Measurements from ENCODE around the gene BFSP1. TPM values are rescaled to one million over a fixed set of nuclear protein-coding genes. Genes with fewer than 3 reads are reported as not detected.

Gene BFSP1
- total RNA-seq, 6 donors from 2014 or later, result 0.97 to 5.2 (median 2.9) TPM; not detected in 1

- no peaks in the 10 kb centered on the region for H3K9me3 ChIP-seq
- TF ChIP-seq POLR2A (IDR thresholded peaks at IDR 0.05) (no peak), EP300 (IDR thresholded peaks at IDR 0.05) (no peak), CTCF (IDR thresholded peaks at IDR 0.05) (no peak), POLR2AphosphoS5 (IDR thresholded peaks at IDR 0.05) (no peak)
- H3K27me3 ChIP-seq, result no peaks in the 10 kb centered on the region
- H3K4me3 ChIP-seq, result no peak overlapping the region
- peaks cover 0 to 9% (median 6%) of the 10 kb centered on the region in 4 donors for H3K4me1 ChIP-seq
- ATAC-seq (ENCODE audit: low FRiP score in 2 of 2) (no peak), DNase-seq (no peak)
- no peaks in the 10 kb centered on the region for H3K36me3 ChIP-seq
- H3K27ac ChIP-seq, result no peak overlapping the region
- WGBS, 2 donors, result 84 to 94% methylated on average over 3 of the region's 3 CpGs
Measured at GRCh38 chr20:17522528-17522927, 8.7 kb downstream of the BFSP1 start.

GRCh38 chr20:17520583-17520982 is 10.6 kb downstream of the BFSP1 start:
- ATAC-seq (ENCODE audit: low FRiP score in 2 of 2) (no peak), DNase-seq (no peak)
- Histone ChIP-seq H3K9me3 (no peaks in the 10 kb centered on the region), H3K4me1 (peaks cover 0 to 9% (median 6%) of the 10 kb centered on the region in 4 donors), H3K36me3 (no peaks in the 10 kb centered on the region), H3K4me3 (no peak overlapping the region), H3K27me3 (no peaks in the 10 kb centered on the region), H3K27ac (peak overlapping the region in 1 of 4 donors; percentile 48)
- 34 to 47% methylated on average over 3 of the region's 3 CpGs for WGBS, 2 donors
- TF ChIP-seq POLR2A (IDR thresholded peaks at IDR 0.05) (no peak), EP300 (IDR thresholded peaks at IDR 0.05) (no peak), CTCF (IDR thresholded peaks at IDR 0.05) (no peak), POLR2AphosphoS5 (IDR thresholded peaks at IDR 0.05) (no peak)

GRCh38 chr20:17519606-17520285 is 11.4 kb downstream of the BFSP1 start:
- Histone ChIP-seq H3K4me3 (no peak overlapping the region), H3K36me3 (no peaks in the 10 kb centered on the region), H3K9me3 (no peaks in the 10 kb centered on the region), H3K27me3 (no peaks in the 10 kb centered on the region), H3K27ac (no peak overlapping the region), H3K4me1 (peaks cover 0 to 9% (median 6%) of the 10 kb centered on the region in 4 donors)
- 91% methylated on average over 7 of the region's 7 CpGs for WGBS, 2 donors
- TF ChIP-seq POLR2A (IDR thresholded peaks at IDR 0.05) (no peak), CTCF (IDR thresholded peaks at IDR 0.05) (no peak)
- no peak for ATAC-seq (ENCODE audit: low FRiP score in 2 of 2)
- no peak for DNase-seq

- WGBS, 2 donors, result 86 to 88% methylated on average over 14 of the region's 14 CpGs
Measured at GRCh38 chr20:17518339-17519052, 12.7 kb downstream of the BFSP1 start.

More at GRCh38 chr20:17518339-17519052, 12.7 kb downstream of the BFSP1 start:
- Histone ChIP-seq H3K36me3 (no peaks in the 10 kb centered on the region), H3K27ac (no peak overlapping the region), H3K27me3 (no peaks in the 10 kb centered on the region), H3K9me3 (no peaks in the 10 kb centered on the region), H3K4me3 (no peak overlapping the region), H3K4me1 (peaks cover 0 to 9% (median 4%) of the 10 kb centered on the region in 4 donors)
- peak in 1 of 2 donors; percentile 59 for ATAC-seq (ENCODE audit: low FRiP score in 2 of 2)
- TF ChIP-seq CTCF (IDR thresholded peaks at IDR 0.05) (no peak), POLR2AphosphoS5 (IDR thresholded peaks at IDR 0.05) (no peak), POLR2A (IDR thresholded peaks at IDR 0.05) (no peak), EP300 (IDR thresholded peaks at IDR 0.05) (no peak)
- no peak for DNase-seq
